IPS-18c (cell line): ENCODE data around the gene FBL.

Source experiments
- H3K4me3 ChIP-seq: 2 replicates; pipeline ENCODE4 v1.7.0; 2013; ENCODE audit warnings: low read depth, mild to moderate bottlenecking, low read length, moderate library complexity; ENCODE audit not compliant: insufficient read depth
- H3K9me3 ChIP-seq: one replicate; pipeline ENCODE4 v1.6.1; 2013; ENCODE audit warnings: mild to moderate bottlenecking, low read length, moderate library complexity; ENCODE audit not compliant: control insufficient read depth, insufficient read depth

FBL gene

GRCh38 chr19:39850892-39851291 lies 4.7 kb upstream of the FBL start:
- Histone ChIP-seq H3K4me3 (no peak overlapping the region), H3K9me3 (no peaks in the 10 kb centered on the region)

- H3K9me3 ChIP-seq, result no peaks in the 10 kb centered on the region
- no peak overlapping the region for H3K4me3 ChIP-seq
These were observed 2.2 kb upstream of the FBL start for GRCh38 chr19:39848392-39848791.

- H3K9me3 ChIP-seq, result no peaks in the 10 kb centered on the region
- no peak overlapping the region for H3K4me3 ChIP-seq
These were observed 1.3 kb upstream of the FBL start for GRCh38 chr19:39847525-39847924.

GRCh38 chr19:39846678-39847486 lies 703 bp upstream of the FBL start:
- no peaks in the 10 kb centered on the region for H3K9me3 ChIP-seq
- peak overlapping the region; percentile 56 for H3K4me3 ChIP-seq

GRCh38 chr19:39845584-39845932 lies 621 bp downstream of the FBL start:
- peak overlapping the region; percentile 95 for H3K4me3 ChIP-seq

GRCh38 chr19:39845172-39845571 lies 1.0 kb downstream of the FBL start:
- Histone ChIP-seq H3K9me3 (no peaks in the 10 kb centered on the region), H3K4me3 (peak overlapping the region; percentile 95)

More at GRCh38 chr19:39845584-39845932, 621 bp downstream of the FBL start:
- H3K9me3 ChIP-seq, result no peaks in the 10 kb centered on the region

GRCh38 chr19:39843919-39844793 lies 2.0 kb downstream of the FBL start:
- no peaks in the 10 kb centered on the region for H3K9me3 ChIP-seq
- H3K4me3 ChIP-seq, result peak overlapping the region; percentile 95

GRCh38 chr19:39842693-39843435 lies 3.3 kb downstream of the FBL start:
- no peaks in the 10 kb centered on the region for H3K9me3 ChIP-seq
- no peak overlapping the region for H3K4me3 ChIP-seq

- Histone ChIP-seq H3K4me3 (no peak overlapping the region), H3K9me3 (no peaks in the 10 kb centered on the region)
These were observed 5.1 kb downstream of the FBL start for GRCh38 chr19:39841041-39841440.

GRCh38 chr19:39840492-39840891 lies 5.7 kb downstream of the FBL start:
- no peak overlapping the region for H3K4me3 ChIP-seq
- H3K9me3 ChIP-seq, result no peaks in the 10 kb centered on the region

- H3K4me3 ChIP-seq, result no peak overlapping the region
- H3K9me3 ChIP-seq, result no peaks in the 10 kb centered on the region
These were observed 6.4 kb downstream of the FBL start for GRCh38 chr19:39839678-39840327.

GRCh38 chr19:39838569-39838968 lies 7.6 kb downstream of the FBL start:
- H3K9me3 ChIP-seq, result no peaks in the 10 kb centered on the region
- no peak overlapping the region for H3K4me3 ChIP-seq

- H3K9me3 ChIP-seq, result no peaks in the 10 kb centered on the region
- H3K4me3 ChIP-seq, result no peak overlapping the region
These were observed 8.2 kb downstream of the FBL start for GRCh38 chr19:39837978-39838377.

GRCh38 chr19:39834287-39834841 lies 11.8 kb downstream of the FBL start:
- H3K4me3 ChIP-seq, result no peak overlapping the region; the same call in 1 of the 2 replicates
- H3K9me3 ChIP-seq, result no peaks in the 10 kb centered on the region

GRCh38 chr19:39833464-39834286 lies 12.5 kb downstream of the FBL start, which contains the start of gene DYRK1B:
DYRK1B (minus strand) TSS chr19:39834162; CDS start chr19:39831867, 2,295 bp downstream.
- no peaks in the 10 kb centered on the region for H3K9me3 ChIP-seq
- peak within 1 kb of the TSS; percentile 98 for H3K4me3 ChIP-seq

- peak overlapping the region; percentile 98 for H3K4me3 ChIP-seq
- no peaks in the 10 kb centered on the region for H3K9me3 ChIP-seq
These were observed 13.1 kb downstream of the FBL start for GRCh38 chr19:39833160-39833463.
